DND-41 (cell line): ENCODE measurements around the gene PER1.

Experiments used
- ATAC-seq: fragments of 200-7000 bp; cut with Tn5 transposase; 3 replicates; pipeline ENCODE4 v1.9.1; 2021; ENCODE audit warnings: low read depth; ENCODE audit not compliant: insufficient read depth
- DNase-seq: peaks from one replicate; pipeline ENCODE4 v3.0.0-alpha.2; 2020
- H2AFZ ChIP-seq: 2 replicates; pipeline ENCODE4 v1.6.0; 2012; ENCODE audit warnings: low read depth, low read length
- H3K27ac ChIP-seq: 2 replicates; pipeline ENCODE4 v1.5.1; 2012; ENCODE audit warnings: low read length, inconsistent platforms
- H3K27me3 ChIP-seq: fragments of 200-600 bp; sonication (generic); 2 replicates; pipeline ENCODE4 v1.6.0; 2012; ENCODE audit warnings: low read length, mild to moderate bottlenecking, inconsistent platforms; ENCODE audit not compliant: insufficient read depth, poor library complexity
- H3K36me3 ChIP-seq: 2 replicates; pipeline ENCODE4 v1.5.1; 2012; ENCODE audit warnings: low read length, inconsistent platforms; ENCODE audit not compliant: insufficient read depth
- H3K4me1 ChIP-seq: 2 replicates; pipeline ENCODE4 v1.5.1; 2012; ENCODE audit warnings: mild to moderate bottlenecking, low read length; ENCODE audit not compliant: insufficient read depth
- H3K4me2 ChIP-seq: 2 replicates; pipeline ENCODE4 v1.6.0; 2012; ENCODE audit warnings: mild to moderate bottlenecking, moderate library complexity, low read length, inconsistent platforms; ENCODE audit not compliant: insufficient read depth
- H3K4me3 ChIP-seq, 2 experiments: fragments of 200-600 bp in 1 of 2; shearing (Covaris generic) in 1 of 2; 2 replicates each; pipeline ENCODE4 v1.5.1; 2012 to 2016; ENCODE audit warnings: inconsistent platforms in 2 of 2, low read length in 2 of 2, mild to moderate bottlenecking in 2 of 2, low read depth in 1 of 2, moderate library complexity in 1 of 2
- H3K79me2 ChIP-seq: 2 replicates; pipeline ENCODE4 v1.6.0; 2012; ENCODE audit warnings: low read length, inconsistent platforms; ENCODE audit not compliant: insufficient read depth
- H3K9ac ChIP-seq: 2 replicates; pipeline ENCODE4 v1.6.0; 2012; ENCODE audit warnings: low read depth, mild to moderate bottlenecking, inconsistent platforms, low read length, moderate library complexity
- H3K9me3 ChIP-seq: 2 replicates; pipeline ENCODE4 v1.5.1; 2012; ENCODE audit warnings: low read length, moderate library complexity, mild to moderate bottlenecking, inconsistent platforms; ENCODE audit not compliant: insufficient read depth, severe bottlenecking
- H4K20me1 ChIP-seq: 2 replicates; pipeline ENCODE4 v1.6.0; 2012; ENCODE audit warnings: low read length; ENCODE audit not compliant: insufficient read depth
- EZH2 ChIP-seq: IDR thresholded peaks from 3 replicates; pipeline ENCODE4 v1.6.1; 2012; ENCODE audit warnings: borderline replicate concordance, low read depth, mild to moderate bottlenecking, moderate library complexity, low read length, inconsistent platforms; ENCODE audit not compliant: severe bottlenecking
- TF ChIP-seq, protein P1 (sequence below): IDR thresholded peaks from 2 replicates; pipeline ENCODE4 v1.5.1; 2012; ENCODE audit warnings: borderline replicate concordance, low read length, moderate library complexity, mild to moderate bottlenecking; ENCODE audit not compliant: poor library complexity, severe bottlenecking; ENCODE audit errors: extremely low read depth

PER1 gene

DNA sequence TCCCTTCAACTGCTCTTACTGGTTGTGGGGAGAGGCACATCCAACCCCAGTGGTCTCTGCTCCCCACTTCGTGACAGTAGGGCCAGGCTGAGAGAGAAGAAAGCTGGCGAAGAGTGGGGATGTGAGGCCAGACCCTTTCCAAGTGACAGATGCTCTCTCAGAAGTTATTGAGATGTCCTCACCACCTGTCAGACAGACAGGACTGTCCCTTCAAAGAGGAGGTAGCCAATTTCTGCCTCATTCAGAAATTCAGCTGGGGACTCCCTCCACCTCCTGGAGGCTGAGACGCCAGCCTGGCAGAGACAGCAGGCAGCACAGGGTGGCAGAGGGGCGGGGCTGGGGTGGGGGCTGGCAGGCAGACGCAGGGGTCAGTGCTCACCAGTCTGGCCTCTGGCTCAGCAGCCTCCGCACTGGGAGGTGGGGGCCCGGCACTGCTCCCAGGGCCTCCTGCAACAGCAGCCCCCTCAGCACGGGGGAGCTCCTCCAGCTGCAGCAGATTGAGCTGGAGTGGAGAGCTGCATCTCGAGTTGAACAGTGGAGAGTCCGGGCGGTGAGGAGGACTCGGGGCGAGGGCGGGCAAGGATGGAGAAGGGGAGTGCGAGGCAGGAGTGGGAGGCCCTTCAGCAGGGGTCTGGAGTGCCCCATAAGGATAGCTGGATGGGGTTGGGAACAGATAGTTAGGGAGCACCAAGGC is 9.2 kb downstream of the PER1 start:
- TF ChIP-seq EZH2 = no peak
- TF ChIP-seq, protein P1, sequence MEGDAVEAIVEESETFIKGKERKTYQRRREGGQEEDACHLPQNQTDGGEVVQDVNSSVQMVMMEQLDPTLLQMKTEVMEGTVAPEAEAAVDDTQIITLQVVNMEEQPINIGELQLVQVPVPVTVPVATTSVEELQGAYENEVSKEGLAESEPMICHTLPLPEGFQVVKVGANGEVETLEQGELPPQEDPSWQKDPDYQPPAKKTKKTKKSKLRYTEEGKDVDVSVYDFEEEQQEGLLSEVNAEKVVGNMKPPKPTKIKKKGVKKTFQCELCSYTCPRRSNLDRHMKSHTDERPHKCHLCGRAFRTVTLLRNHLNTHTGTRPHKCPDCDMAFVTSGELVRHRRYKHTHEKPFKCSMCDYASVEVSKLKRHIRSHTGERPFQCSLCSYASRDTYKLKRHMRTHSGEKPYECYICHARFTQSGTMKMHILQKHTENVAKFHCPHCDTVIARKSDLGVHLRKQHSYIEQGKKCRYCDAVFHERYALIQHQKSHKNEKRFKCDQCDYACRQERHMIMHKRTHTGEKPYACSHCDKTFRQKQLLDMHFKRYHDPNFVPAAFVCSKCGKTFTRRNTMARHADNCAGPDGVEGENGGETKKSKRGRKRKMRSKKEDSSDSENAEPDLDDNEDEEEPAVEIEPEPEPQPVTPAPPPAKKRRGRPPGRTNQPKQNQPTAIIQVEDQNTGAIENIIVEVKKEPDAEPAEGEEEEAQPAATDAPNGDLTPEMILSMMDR = no peak
- Histone ChIP-seq H3K79me2 (no peaks in the 10 kb centered on the region), H3K27ac (no peak overlapping the region), H3K27me3 (no peaks in the 10 kb centered on the region), H3K4me3 (no peak overlapping the region), H3K36me3 (peaks cover 75% of the 10 kb centered on the region), H4K20me1 (peaks cover 3% of the 10 kb centered on the region; the same call in 1 of the 2 replicates), H2AFZ (no peak overlapping the region), H3K9me3 (no peaks in the 10 kb centered on the region), H3K4me1 (peaks cover 19% of the 10 kb centered on the region), H3K4me2 (no peak overlapping the region), H3K9ac (no peak overlapping the region)
- ATAC-seq = no peak
- no peak for DNase-seq

DNA sequence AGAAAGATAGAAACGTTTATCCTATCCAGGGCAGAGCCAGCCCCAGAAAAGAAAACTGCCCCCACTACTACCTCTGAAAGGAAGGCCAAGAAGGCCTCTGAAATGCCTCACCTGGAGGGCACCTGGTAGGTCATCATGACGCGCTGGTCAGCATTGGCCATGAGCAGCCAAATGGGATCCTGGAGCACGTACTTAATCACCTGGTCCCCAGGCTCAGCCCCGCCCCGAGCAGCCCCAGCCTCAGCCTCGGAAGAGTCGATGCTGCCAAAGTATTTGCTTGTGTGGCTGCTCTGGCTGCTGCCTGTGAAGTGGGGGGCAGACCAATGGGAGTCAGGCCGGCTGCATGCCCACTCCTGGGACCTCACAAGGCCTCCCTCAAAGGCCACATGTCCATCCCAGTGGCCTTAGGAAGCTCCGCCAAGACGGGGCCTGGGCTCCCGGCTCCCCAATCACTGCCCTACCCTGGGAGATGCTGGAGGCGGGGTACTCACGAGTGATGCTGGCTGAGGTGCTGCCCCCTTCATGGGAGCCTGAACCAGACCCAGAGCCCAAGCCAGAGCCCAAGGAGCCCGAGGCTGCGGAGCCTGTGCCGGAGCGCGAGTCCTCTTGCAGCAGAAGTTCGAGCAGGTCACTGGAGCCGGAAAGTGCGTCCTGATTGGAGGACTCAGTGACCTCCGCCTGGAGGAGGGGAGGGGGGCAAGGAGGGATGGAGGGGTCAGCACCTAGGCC is 9.9 kb downstream of the PER1 start:
- H3K79me2 ChIP-seq = no peaks in the 10 kb centered on the region
- H3K36me3 ChIP-seq = peaks cover 68% of the 10 kb centered on the region
- no peak for TF ChIP-seq EZH2
- TF ChIP-seq, protein P1 = no peak
- no peak overlapping the region for H2AFZ ChIP-seq
- H4K20me1 ChIP-seq = peaks cover 3% of the 10 kb centered on the region; the same call in 1 of the 2 replicates
- H3K4me1 ChIP-seq = peaks cover 26% of the 10 kb centered on the region
- ATAC-seq = no peak
- H3K4me2 ChIP-seq = no peak overlapping the region
- DNase-seq = no peak
- H3K27me3 ChIP-seq = no peaks in the 10 kb centered on the region
- H3K9me3 ChIP-seq = no peaks in the 10 kb centered on the region
- H3K27ac ChIP-seq = no peak overlapping the region
- no peak overlapping the region for H3K9ac ChIP-seq
- no peak overlapping the region for H3K4me3 ChIP-seq

DNA sequence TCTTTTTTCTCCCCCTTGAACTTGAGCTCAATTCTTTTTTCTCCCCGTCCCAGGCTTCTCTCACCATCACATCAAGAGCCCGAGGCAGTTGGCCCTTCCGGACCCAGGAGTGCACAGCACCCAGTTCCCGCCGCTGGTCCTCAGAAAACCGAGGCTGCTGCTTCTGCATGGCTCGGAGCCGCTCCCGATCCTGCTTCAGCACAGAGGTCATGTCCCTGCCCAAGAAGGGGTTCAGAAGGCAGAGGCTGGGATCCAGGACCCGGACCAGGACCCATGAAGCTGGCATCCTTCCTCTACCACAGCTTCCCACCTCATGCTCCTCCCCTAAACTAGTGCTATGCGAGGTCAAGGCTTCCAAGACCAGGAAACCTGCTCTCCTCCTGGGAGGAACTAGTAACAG is 10.5 kb downstream of the PER1 start:
- no peaks in the 10 kb centered on the region for H3K79me2 ChIP-seq
- H4K20me1 ChIP-seq = peaks cover 3% of the 10 kb centered on the region; the same call in 1 of the 2 replicates
- H3K9ac ChIP-seq = no peak overlapping the region
- H3K4me3 ChIP-seq = no peak overlapping the region
- ATAC-seq (no peak), DNase-seq (no peak)
- no peaks in the 10 kb centered on the region for H3K9me3 ChIP-seq
- H2AFZ ChIP-seq = no peak overlapping the region
- peaks cover 29% of the 10 kb centered on the region for H3K4me1 ChIP-seq
- no peak overlapping the region for H3K4me2 ChIP-seq
- no peaks in the 10 kb centered on the region for H3K27me3 ChIP-seq
- H3K27ac ChIP-seq = no peak overlapping the region
- TF ChIP-seq, protein P1 = no peak
- TF ChIP-seq EZH2 = no peak
- H3K36me3 ChIP-seq = peaks cover 63% of the 10 kb centered on the region
